Mesenchymal stem cell (in vitro differentiated cells and primary cell): ENCODE results near the gene CCND2.

Source experiments
- DNase-seq: peaks from one replicate; pipeline ENCODE4 v3.0.0-alpha.2; 2013
- H2AFZ ChIP-seq: one replicate; pipeline ENCODE4 v1.6.1; 2013; ENCODE audit warnings: low read depth, mild to moderate bottlenecking, control low read depth, inconsistent platforms, low read length, moderate library complexity
- H2AK5ac ChIP-seq: 2 replicates; pipeline ENCODE4 v1.6.1; 2013; ENCODE audit warnings: low read length, moderate library complexity, mild to moderate bottlenecking, inconsistent platforms; ENCODE audit not compliant: severe bottlenecking
- H2BK120ac ChIP-seq: one replicate; pipeline ENCODE4 v1.6.1; 2013; ENCODE audit warnings: low read depth, mild to moderate bottlenecking, inconsistent platforms, low read length, moderate library complexity
- H2BK12ac ChIP-seq, 2 experiments: one replicate each; pipeline ENCODE4 v1.6.1; 2013; ENCODE audit warnings: inconsistent platforms in 2 of 2, low read length in 2 of 2, mild to moderate bottlenecking in 2 of 2, moderate library complexity in 2 of 2, control low read depth in 1 of 2
- H2BK15ac ChIP-seq: one replicate; pipeline ENCODE4 v1.6.1; 2013; ENCODE audit warnings: mild to moderate bottlenecking, low read depth, inconsistent platforms; ENCODE audit not compliant: poor library complexity, severe bottlenecking
- H2BK5ac ChIP-seq: 2 replicates; pipeline ENCODE4 v1.6.1; 2013; ENCODE audit warnings: low read depth, mild to moderate bottlenecking, low read length, control low read depth, inconsistent platforms; ENCODE audit not compliant: poor library complexity, severe bottlenecking
- H3K14ac ChIP-seq, 2 experiments: one replicate each; pipeline ENCODE4 v1.6.1; 2013; ENCODE audit warnings: inconsistent platforms in 2 of 2, low read length in 2 of 2, control low read depth in 1 of 2, mild to moderate bottlenecking in 1 of 2, moderate library complexity in 1 of 2
- H3K18ac ChIP-seq, 2 experiments: one replicate each; pipeline ENCODE4 v1.6.1; 2013; ENCODE audit warnings: inconsistent platforms in 2 of 2, low read length in 2 of 2, control low read depth in 1 of 2, low read depth in 1 of 2, mild to moderate bottlenecking in 1 of 2
- H3K23ac ChIP-seq, 2 experiments: one replicate each; pipeline ENCODE4 v1.6.1; 2013; ENCODE audit warnings: inconsistent platforms in 2 of 2, low read length in 2 of 2, mild to moderate bottlenecking in 2 of 2, moderate library complexity in 2 of 2, control low read depth in 1 of 2
- H3K27ac ChIP-seq: 2 replicates; pipeline ENCODE4 v1.5.1; 2013; ENCODE audit warnings: mild to moderate bottlenecking, moderate library complexity, low read length, control low read depth, inconsistent platforms; ENCODE audit not compliant: poor library complexity, severe bottlenecking
- H3K27me3 ChIP-seq, 2 experiments: 2 replicates each; pipeline versions ENCODE4 v1.6.1 to v1.7.0; 2013; ENCODE audit warnings: low read length in 2 of 2, mild to moderate bottlenecking in 2 of 2, moderate library complexity in 2 of 2, control low read depth in 1 of 2, inconsistent platforms in 1 of 2; ENCODE audit not compliant: control insufficient read depth in 1 of 2, insufficient read depth in 1 of 2
- H3K36me3 ChIP-seq, 2 experiments: 2 replicates each; pipeline versions ENCODE4 v1.6.1 to v1.7.0; 2013; ENCODE audit warnings: low read length in 2 of 2, control low read depth in 1 of 2, inconsistent platforms in 1 of 2, low read depth in 1 of 2, mild to moderate bottlenecking in 1 of 2; ENCODE audit not compliant: insufficient read depth in 2 of 2, control insufficient read depth in 1 of 2
- H3K4ac ChIP-seq, 2 experiments: one replicate each; pipeline ENCODE4 v1.6.1; 2013; ENCODE audit warnings: inconsistent platforms in 2 of 2, low read length in 2 of 2, mild to moderate bottlenecking in 2 of 2, moderate library complexity in 2 of 2, control low read depth in 1 of 2, low read depth in 1 of 2
- H3K4me1 ChIP-seq: 2 replicates; pipeline ENCODE4 v1.6.1; 2013; ENCODE audit warnings: low read depth, low read length, control low read depth; ENCODE audit not compliant: control insufficient read depth, insufficient read depth
- H3K4me2 ChIP-seq: 2 replicates; pipeline ENCODE4 v1.6.1; 2013; ENCODE audit warnings: low read length, mild to moderate bottlenecking, inconsistent platforms; ENCODE audit not compliant: poor library complexity, severe bottlenecking
- H3K4me3 ChIP-seq, 2 experiments: 2 replicates each; pipeline versions ENCODE4 v1.5.1 to v1.7.0; 2013; ENCODE audit warnings: low read length in 2 of 2, mild to moderate bottlenecking in 2 of 2, control low read depth in 1 of 2, low read depth in 1 of 2; ENCODE audit not compliant: insufficient read depth in 1 of 2
- H3K79me1 ChIP-seq: replicated peaks from 2 replicates; pipeline ENCODE4 v1.6.1; 2013; ENCODE audit warnings: mild to moderate bottlenecking, control low read depth, low read length, inconsistent platforms; ENCODE audit not compliant: poor library complexity, severe bottlenecking
- H3K9ac ChIP-seq: 2 replicates; pipeline ENCODE4 v1.7.0; 2013; ENCODE audit warnings: mild to moderate bottlenecking, low read length, moderate library complexity
- H3K9me3 ChIP-seq: 2 replicates; pipeline ENCODE4 v1.7.0; 2013; ENCODE audit warnings: mild to moderate bottlenecking, low read length; ENCODE audit not compliant: control insufficient read depth
- H4K8ac ChIP-seq: one replicate; pipeline ENCODE4 v1.6.1; 2013; ENCODE audit warnings: inconsistent platforms, mild to moderate bottlenecking, low read length, moderate library complexity
- H4K91ac ChIP-seq: one replicate; pipeline ENCODE4 v1.6.1; 2013; ENCODE audit warnings: mild to moderate bottlenecking, low read length, inconsistent platforms
- WGBS: methylation state at CpG from one replicate; pipeline ENCODE4 v1.1.7; 2013; ENCODE audit warnings: mixed read lengths; 5-methylcytosine and 5-hydroxymethylcytosine counted together

Gene CCND2

DNA sequence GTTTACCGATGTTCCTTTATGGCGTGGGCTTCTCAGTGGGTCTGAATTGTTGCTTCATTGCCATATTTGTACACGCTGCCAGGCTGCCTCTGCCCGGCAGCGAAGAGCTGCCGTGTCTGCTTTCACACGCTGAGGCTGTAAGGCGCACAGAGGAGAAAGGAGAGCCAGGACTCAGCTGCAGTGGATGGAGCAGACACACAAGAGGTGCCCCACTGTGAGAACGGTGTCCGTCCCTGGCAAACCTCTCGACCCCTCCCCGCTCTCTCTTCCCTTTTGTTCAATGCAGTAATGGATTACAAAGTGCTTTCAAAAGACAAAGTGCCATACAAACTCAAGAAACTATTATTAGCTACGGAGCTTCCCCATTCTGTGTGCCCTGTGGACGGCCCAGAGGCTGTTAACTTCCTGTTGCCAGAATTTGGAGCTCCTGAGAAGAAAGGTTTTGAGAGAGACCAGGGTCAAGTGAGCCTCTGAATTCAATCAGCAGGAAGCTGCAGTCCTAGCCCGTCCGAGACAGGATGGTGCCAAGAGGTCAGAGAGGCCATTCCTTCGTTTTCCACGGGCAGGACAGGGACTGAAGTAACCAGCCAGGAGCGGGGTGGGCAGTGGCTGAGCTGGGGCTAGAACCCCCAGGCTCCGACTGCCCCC lies 15.8 kb downstream of the CCND2 start:
- Histone ChIP-seq H3K9me3 (no peaks in the 10 kb centered on the region), H3K4me2 (no peak overlapping the region), H2BK120ac (no peak overlapping the region), H3K79me1 (peaks cover 35% of the 10 kb centered on the region), H3K4me3 (no peak overlapping the region), H4K8ac (no peak overlapping the region), H3K23ac (no peak overlapping the region), H2AK5ac (no peak overlapping the region), H3K27ac (no peak overlapping the region), H2BK15ac (peak overlapping the region; percentile 41), H3K9ac (no peak overlapping the region), H3K27me3 (peaks cover 0 to 20% of the 10 kb centered on the region in 2 experiments), H3K4me1 (peaks cover 6% of the 10 kb centered on the region), H3K14ac (no peak overlapping the region), H2BK5ac (no peak overlapping the region), H2AFZ (no peak overlapping the region), H2BK12ac (no peak overlapping the region), H4K91ac (no peak overlapping the region), H3K4ac (no peak overlapping the region), H3K36me3 (peaks cover 69 to 77% of the 10 kb centered on the region in 2 experiments), H3K18ac (no peak overlapping the region)
- DNase-seq: no peak
- 84% methylated on average over 19 of the region's 20 CpGs for WGBS

- peaks cover 40% of the 10 kb centered on the region for H3K79me1 ChIP-seq
- no peak overlapping the region for H3K27ac ChIP-seq
- H3K9me3 ChIP-seq: no peaks in the 10 kb centered on the region
- H2AFZ ChIP-seq: no peak overlapping the region
- H3K18ac ChIP-seq: no peak overlapping the region
- H4K91ac ChIP-seq: no peak overlapping the region
- H3K4me3 ChIP-seq: no peak overlapping the region
- H2BK12ac ChIP-seq: no peak overlapping the region
- 95% methylated on average over 28 of the region's 28 CpGs for WGBS
- no peak overlapping the region for H3K9ac ChIP-seq
- H2BK5ac ChIP-seq: no peak overlapping the region
- H2BK120ac ChIP-seq: no peak overlapping the region
- DNase-seq: no peak
- no peak overlapping the region for H3K23ac ChIP-seq
- H2BK15ac ChIP-seq: no peak overlapping the region
- no peak overlapping the region for H3K14ac ChIP-seq
- H3K36me3 ChIP-seq: peaks cover 71 to 79% of the 10 kb centered on the region in 2 experiments
- H3K4me1 ChIP-seq: peaks cover 6% of the 10 kb centered on the region
- H2AK5ac ChIP-seq: no peak overlapping the region
- no peak overlapping the region for H3K4ac ChIP-seq
- peaks cover 0 to 20% of the 10 kb centered on the region in 2 experiments for H3K27me3 ChIP-seq
- no peak overlapping the region for H3K4me2 ChIP-seq
- no peak overlapping the region for H4K8ac ChIP-seq
Measured at GRCh38 chr12:4289998-4290790, 16.6 kb downstream of the CCND2 start.

GRCh38 chr12:4292341-4293073 lies 18.9 kb downstream of the CCND2 start:
- no peak for DNase-seq
- H3K4me2 ChIP-seq: no peak overlapping the region
- no peaks in the 10 kb centered on the region for H3K9me3 ChIP-seq
- H4K91ac ChIP-seq: no peak overlapping the region
- H2BK15ac ChIP-seq: no peak overlapping the region
- H3K4ac ChIP-seq: no peak overlapping the region
- 86% methylated on average over 13 of the region's 16 CpGs for WGBS
- H3K36me3 ChIP-seq: peaks cover 63 to 75% of the 10 kb centered on the region in 2 experiments
- no peak overlapping the region for H3K14ac ChIP-seq
- no peak overlapping the region for H3K18ac ChIP-seq
- no peak overlapping the region for H2BK12ac ChIP-seq
- no peak overlapping the region for H2AFZ ChIP-seq
- no peak overlapping the region for H3K9ac ChIP-seq
- no peak overlapping the region for H2AK5ac ChIP-seq
- no peak overlapping the region for H2BK5ac ChIP-seq
- no peak overlapping the region for H3K23ac ChIP-seq
- H2BK120ac ChIP-seq: no peak overlapping the region
- no peak overlapping the region for H3K4me3 ChIP-seq
- H4K8ac ChIP-seq: no peak overlapping the region
- H3K79me1 ChIP-seq: peaks cover 34% of the 10 kb centered on the region
- H3K4me1 ChIP-seq: peaks cover 6% of the 10 kb centered on the region
- H3K27me3 ChIP-seq: peaks cover 0 to 11% of the 10 kb centered on the region in 2 experiments
- H3K27ac ChIP-seq: no peak overlapping the region
